Ramos (cell line): ENCODE measurements around the gene FYN.
"Not testable (repeated sequence)": the region's sequence is repeated elsewhere in the genome, so short reads cannot be mapped to it uniquely, and the experiment has no call there.

Experiments
- in situ Hi-C: fragments of 300-500 bp; cut with MboI; formaldehyde crosslinking; loops from one replicate; pipeline ENCODE4 v1.14.3; 2022; ENCODE audit warnings: low sequenced_read_pairs; ENCODE audit not compliant: unreplicated experiment

The FYN gene

GRCh38 chr6:111795558-111795957 lies 77.7 kb downstream of the FYN start:
- in situ Hi-C loops: no loop called here

- in situ Hi-C loops: no loop called here
Observed at GRCh38 chr6:111794727-111795452, 78.4 kb downstream of the FYN start.

GRCh38 chr6:111794300-111794699 lies 79.0 kb downstream of the FYN start:
- in situ Hi-C loops: no loop called here

- in situ Hi-C loops: no loop called here
Observed at GRCh38 chr6:111793711-111794111, 79.5 kb downstream of the FYN start.

- in situ Hi-C loops: no loop called here
Observed at GRCh38 chr6:111792914-111793700, 80.1 kb downstream of the FYN start.

GRCh38 chr6:111792241-111792640 lies 81.0 kb downstream of the FYN start:
- in situ Hi-C loops: no loop called here

- in situ Hi-C loops: no loop called here
Observed at GRCh38 chr6:111791415-111791814, 81.8 kb downstream of the FYN start.

- in situ Hi-C loops: no loop called here
Observed at GRCh38 chr6:111789598-111789997, 83.7 kb downstream of the FYN start.

GRCh38 chr6:111788379-111789276 lies 84.6 kb downstream of the FYN start:
- in situ Hi-C loops: no loop called here

- in situ Hi-C loops: not testable (repeated sequence)
Observed at GRCh38 chr6:111786151-111786550, 87.1 kb downstream of the FYN start.

- in situ Hi-C loops: no loop called here
Observed at GRCh38 chr6:111784433-111784832, 88.8 kb downstream of the FYN start.

- in situ Hi-C loops: no loop called here
Observed at GRCh38 chr6:111782887-111783466, 90.3 kb downstream of the FYN start.

- in situ Hi-C loops: no loop called here
Observed at GRCh38 chr6:111782192-111782809, 91.0 kb downstream of the FYN start.

- in situ Hi-C loops: no loop called here
Observed at GRCh38 chr6:111781041-111781708, 92.1 kb downstream of the FYN start.

GRCh38 chr6:111780393-111780792 lies 92.9 kb downstream of the FYN start:
- in situ Hi-C loops: no loop called here

GRCh38 chr6:111779660-111780059 lies 93.6 kb downstream of the FYN start:
- in situ Hi-C loops: no loop called here

GRCh38 chr6:111779031-111779430 lies 94.2 kb downstream of the FYN start:
- in situ Hi-C loops: no loop called here

GRCh38 chr6:111777357-111777756 lies 95.9 kb downstream of the FYN start:
- in situ Hi-C loops: no loop called here
